Testis (tissue), 2 donors: ENCODE results near the gene ANKRD35.

Source experiments
- CTCF ChIP-seq, 3 experiments: fragments of 450-650 bp in 2 of 3; fragments of 200-600 bp in 1 of 3; sonication (generic) in 1 of 3; IDR thresholded peaks; one replicate each; pipeline ENCODE4 v1.5.1; 2016 to 2019; ENCODE audit warnings: antibody characterized with exemption in 3 of 3, mild to moderate bottlenecking in 2 of 3, moderate library complexity in 1 of 3
- POLR2A ChIP-seq: fragments of 450-650 bp; IDR thresholded peaks from one replicate; pipeline ENCODE4 v1.6.1; 2017; ENCODE audit warnings: antibody characterized with exemption, mild to moderate bottlenecking, moderate library complexity

DNA sequence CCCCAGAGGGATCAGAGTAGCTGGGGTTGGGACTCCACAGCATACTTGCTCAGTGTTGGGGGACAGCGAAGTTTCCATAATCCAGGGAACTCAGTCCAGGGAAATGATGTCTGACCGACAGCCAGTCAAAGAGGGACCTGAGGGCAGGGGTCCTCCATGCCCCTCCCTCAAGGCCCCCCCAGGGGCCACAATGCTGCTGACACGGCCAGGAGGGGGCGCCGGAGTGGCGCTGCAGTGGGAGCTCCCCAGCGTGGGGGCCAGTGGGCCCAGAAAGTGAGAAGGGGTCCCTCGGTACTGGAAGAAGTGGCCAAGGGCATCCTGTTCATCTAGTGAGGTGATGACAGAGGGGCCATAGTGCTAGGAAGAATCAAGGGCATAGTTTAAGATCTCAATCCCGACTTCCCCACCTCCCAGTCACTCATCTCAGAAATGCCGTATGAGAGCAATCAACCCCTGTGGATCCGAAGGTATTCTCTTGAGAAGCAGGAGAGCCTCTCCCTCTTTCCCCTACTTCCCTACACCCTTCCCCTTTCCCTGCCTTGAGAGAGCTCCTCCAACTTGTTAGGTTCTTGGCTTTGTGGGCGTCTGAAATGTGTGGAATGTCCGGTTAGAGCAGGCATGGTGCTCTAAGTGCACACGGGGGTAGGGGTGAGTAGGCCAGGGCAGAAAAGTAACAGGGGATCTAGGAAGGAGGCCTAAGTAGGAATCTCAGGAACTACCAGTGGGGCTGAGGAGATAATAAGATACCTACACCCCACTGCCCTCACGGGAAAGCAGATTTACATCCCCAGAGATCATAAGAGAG is 36.1 kb downstream of the ANKRD35 start:
- peak in 1 of 3 experiments; percentile 28 for TF ChIP-seq CTCF (IDR thresholded peaks at IDR 0.05)
- TF ChIP-seq POLR2A = no peak
